Bladder microvascular endothelial cell (primary cell): ENCODE measurements around the gene PAGE3. TPM values are rescaled to one million over a fixed set of nuclear protein-coding genes. Genes with fewer than 3 reads are reported as not detected.

ENCODE experiments used
- total RNA-seq: library from RNA; depleted of rRNA; stranded (reverse); fragments of >200 nt; gene quantifications from 2 replicates; pipeline ENCODE4 v1.2.3, GENCODE V29; 2014

Gene PAGE3
- total RNA-seq, result not detected in 2 replicates

GRCh38 chrX:55264816-55265215, at the start of gene PAGE3:
PAGE3 (minus strand) TSS chrX:55264916; CDS start chrX:55263903, 1,013 bp downstream.

GRCh38 chrX:55220119-55220794, 44.5 kb downstream of the PAGE3 start, which contains the start of gene PAGE5:
PAGE5 (plus strand) TSS chrX:55220346; CDS start chrX:55221383, 1,037 bp downstream.

Other genes starting within 250 kb of the PAGE3 start
- not detected in 2 replicates for gene ALAS2, start 233.9 kb downstream of the PAGE3 start, total RNA-seq
- not detected in 2 replicates for gene PAGE2B, start 189.9 kb downstream of the PAGE3 start, total RNA-seq
- gene PAGE2, start 175.9 kb downstream of the PAGE3 start, total RNA-seq, result not detected in 2 replicates
- gene PAGE5, start 44.6 kb downstream of the PAGE3 start, total RNA-seq, result not detected in 2 replicates
- gene MAGEH1, start 187.2 kb upstream of the PAGE3 start, total RNA-seq, result 19.6 and 19.9 TPM in 2 replicates
- 0.49 and 2.6 TPM in 2 replicates for gene USP51, start 224.9 kb upstream of the PAGE3 start, total RNA-seq